ENCODE data around the gene DNAJC25. TPM values are rescaled to one million over a fixed set of nuclear protein-coding genes. Genes with fewer than 3 reads are reported as not detected.

Gene DNAJC25
- total and polyA plus RNA-seq, 2 of the 13 experiments (the other 11 are each of a cell fraction or from before 2014, with no cell fraction given): 5.7 to 10.2 TPM

DNA sequence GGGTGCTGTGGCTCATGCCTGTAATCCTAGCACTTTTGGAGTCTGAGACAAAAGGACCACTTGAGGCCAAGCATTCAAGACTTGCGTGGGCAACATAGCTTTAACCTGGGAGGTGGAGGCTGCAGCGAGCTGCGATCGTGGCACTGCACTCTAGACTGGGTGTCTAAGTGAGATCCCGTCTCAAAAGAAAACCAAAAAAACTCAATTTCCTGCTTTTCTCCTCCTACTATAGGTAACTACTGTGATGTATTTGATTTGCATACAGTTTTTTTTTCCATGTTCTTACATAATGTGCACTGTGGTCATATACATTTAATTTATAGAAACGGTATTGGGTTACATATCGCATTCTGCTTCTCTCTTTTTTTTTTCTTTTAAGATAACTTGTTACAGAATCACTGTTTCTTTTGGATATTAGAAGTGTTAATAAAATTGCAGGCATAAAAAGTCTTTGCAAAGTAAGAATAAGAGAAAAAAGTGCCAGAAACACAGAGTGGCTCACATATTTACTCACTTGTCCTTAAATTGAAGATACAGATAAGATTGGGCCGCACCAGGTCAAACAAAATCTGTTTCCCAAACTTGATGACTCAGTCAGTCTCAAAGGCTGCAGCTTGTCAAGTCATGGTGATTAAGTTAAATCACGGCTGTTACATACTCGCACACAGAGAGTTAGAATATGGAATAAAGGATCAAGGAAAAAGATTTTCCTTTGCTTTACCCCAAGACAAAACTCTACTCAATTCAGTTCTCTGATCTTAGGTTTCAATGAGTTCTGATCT lies 29.7 kb upstream of the DNAJC25 start (continued):
- TF ChIP-seq THAP8 (CRISPR knock-in tag; IDR thresholded peaks at IDR 0.05; ENCODE audit: borderline replicate concordance) (no peak), HCFC1 (IDR thresholded peaks at IDR 0.05; ENCODE audit: low read depth, low read length) (no peak), SAFB2 (CRISPR knock-in tag; IDR thresholded peaks at IDR 0.05; ENCODE audit: borderline replicate concordance, low read depth) (no peak), GMEB2 (CRISPR knock-in tag; IDR thresholded peaks at IDR 0.05; ENCODE audit: low read depth) (no peak), SAP130 (CRISPR knock-in tag; IDR thresholded peaks at IDR 0.05; ENCODE audit: low read depth) (0 out of 2 replicates have a peak, but pooled peaks have one; percentile 19), RARG (CRISPR knock-in tag; IDR thresholded peaks at IDR 0.05; ENCODE audit: low read depth) (no peak), MAFF (IDR thresholded peaks at IDR 0.05; ENCODE audit: low read depth, low read length) (peak; percentile 80), PHB2 (IDR thresholded peaks at IDR 0.05; ENCODE audit: partially characterized antibody) (no peak), EP300 (IDR thresholded peaks at IDR 0.05; ENCODE audit: low read depth in 2 of 2, low read length in 2 of 2) (0 out of 4 replicates have a peak, but pooled peaks of 1 of the 2 experiments have one; percentile 27), EP300 (CRISPR knock-in tag; IDR thresholded peaks at IDR 0.05; ENCODE audit: borderline replicate concordance) (no peak), ZNF800 (CRISPR knock-in tag; IDR thresholded peaks at IDR 0.05) (no peak), NFE2L1 (CRISPR knock-in tag; IDR thresholded peaks at IDR 0.05; ENCODE audit: borderline replicate concordance) (no peak), PTBP1 (IDR thresholded peaks at IDR 0.05; ENCODE audit: low read depth, low read length, poor library complexity, severe bottlenecking) (no peak), HMG20B (CRISPR knock-in tag; conservative IDR thresholded peaks at IDR 0.05) (0 out of 2 replicates have a peak, but pooled peaks have one; percentile 29), SNAI1 (CRISPR knock-in tag; IDR thresholded peaks at IDR 0.05; ENCODE audit: borderline replicate concordance) (no peak)
- TF ChIP-seq, protein P1, sequence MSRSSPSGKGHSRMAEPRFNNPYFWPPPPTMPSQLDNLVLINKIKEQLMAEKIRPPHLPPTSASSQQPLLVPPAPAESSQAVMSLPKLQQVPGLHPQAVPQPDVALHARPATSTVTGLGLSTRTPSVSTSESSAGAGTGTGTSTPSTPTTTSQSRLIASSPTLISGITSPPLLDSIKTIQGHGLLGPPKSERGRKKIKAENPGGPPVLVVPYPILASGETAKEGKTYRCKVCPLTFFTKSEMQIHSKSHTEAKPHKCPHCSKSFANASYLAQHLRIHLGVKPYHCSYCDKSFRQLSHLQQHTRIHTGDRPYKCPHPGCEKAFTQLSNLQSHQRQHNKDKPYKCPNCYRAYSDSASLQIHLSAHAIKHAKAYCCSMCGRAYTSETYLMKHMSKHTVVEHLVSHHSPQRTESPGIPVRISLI (CRISPR knock-in tag; IDR thresholded peaks at IDR 0.05; ENCODE audit: borderline replicate concordance): 0 out of 2 replicates have a peak, but pooled peaks have one; percentile 14
- TF ChIP-seq, protein P2, sequence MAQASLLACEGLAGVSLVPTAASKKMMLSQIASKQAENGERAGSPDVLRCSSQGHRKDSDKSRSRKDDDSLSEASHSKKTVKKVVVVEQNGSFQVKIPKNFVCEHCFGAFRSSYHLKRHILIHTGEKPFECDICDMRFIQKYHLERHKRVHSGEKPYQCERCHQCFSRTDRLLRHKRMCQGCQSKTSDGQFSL (CRISPR knock-in tag; IDR thresholded peaks at IDR 0.05): no peak
- TF ChIP-seq, protein P3, sequence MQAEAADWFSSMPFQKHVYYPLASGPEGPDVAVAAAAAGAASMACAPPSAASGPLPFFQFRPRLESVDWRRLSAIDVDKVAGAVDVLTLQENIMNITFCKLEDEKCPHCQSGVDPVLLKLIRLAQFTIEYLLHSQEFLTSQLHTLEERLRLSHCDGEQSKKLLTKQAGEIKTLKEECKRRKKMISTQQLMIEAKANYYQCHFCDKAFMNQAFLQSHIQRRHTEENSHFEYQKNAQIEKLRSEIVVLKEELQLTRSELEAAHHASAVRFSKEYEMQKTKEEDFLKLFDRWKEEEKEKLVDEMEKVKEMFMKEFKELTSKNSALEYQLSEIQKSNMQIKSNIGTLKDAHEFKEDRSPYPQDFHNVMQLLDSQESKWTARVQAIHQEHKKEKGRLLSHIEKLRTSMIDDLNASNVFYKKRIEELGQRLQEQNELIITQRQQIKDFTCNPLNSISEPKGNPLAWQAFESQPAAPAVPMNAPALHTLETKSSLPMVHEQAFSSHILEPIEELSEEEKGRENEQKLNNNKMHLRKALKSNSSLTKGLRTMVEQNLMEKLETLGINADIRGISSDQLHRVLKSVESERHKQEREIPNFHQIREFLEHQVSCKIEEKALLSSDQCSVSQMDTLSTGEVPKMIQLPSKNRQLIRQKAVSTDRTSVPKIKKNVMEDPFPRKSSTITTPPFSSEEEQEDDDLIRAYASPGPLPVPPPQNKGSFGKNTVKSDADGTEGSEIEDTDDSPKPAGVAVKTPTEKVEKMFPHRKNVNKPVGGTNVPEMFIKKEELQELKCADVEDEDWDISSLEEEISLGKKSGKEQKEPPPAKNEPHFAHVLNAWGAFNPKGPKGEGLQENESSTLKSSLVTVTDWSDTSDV (CRISPR knock-in tag; IDR thresholded peaks at IDR 0.05): no peak
- TF ChIP-seq, protein P4, sequence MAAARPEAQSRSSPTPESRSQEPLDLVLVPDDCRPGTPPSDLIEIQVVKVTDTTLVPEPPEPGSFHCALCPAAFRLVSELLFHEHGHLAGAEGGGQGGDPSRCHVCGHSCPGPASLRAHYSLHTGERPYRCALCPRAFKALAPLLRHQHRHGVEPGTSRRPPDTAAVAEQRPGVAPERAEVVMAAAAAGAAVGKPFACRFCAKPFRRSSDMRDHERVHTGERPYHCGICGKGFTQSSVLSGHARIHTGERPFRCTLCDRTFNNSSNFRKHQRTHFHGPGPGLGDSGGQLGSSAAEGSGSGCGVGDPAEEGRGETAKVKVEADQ (CRISPR knock-in tag; IDR thresholded peaks at IDR 0.05; ENCODE audit: borderline replicate concordance): no peak

All from HepG2 (cell line).